Measurements from ENCODE around the gene GPM6B. TPM values are rescaled to one million over a fixed set of nuclear protein-coding genes. Genes with fewer than 3 reads are reported as not detected.
A peak's percentile ranks its signal among the peaks of the same experiment; 100 is the strongest.
"Not testable (repeated sequence)": the region's sequence is repeated elsewhere in the genome, so short reads cannot be mapped to it uniquely, and the experiment has no call there.

The GPM6B gene
- total and polyA plus RNA-seq, 4 donors, result 317 to 757 (median 477) TPM

- H3K27ac ChIP-seq (ENCODE audit: low read depth, low read length); H3K36me3 ChIP-seq (ENCODE audit: control insufficient read depth, insufficient read depth, low read length); H3K9me3 ChIP-seq (ENCODE audit: control insufficient read depth, insufficient read depth, low read length); H3K27me3 ChIP-seq (ENCODE audit: control insufficient read depth, insufficient read depth, low read length); H3K4me1 ChIP-seq (ENCODE audit: control insufficient read depth, insufficient read depth, low read length); DNase-seq (ENCODE audit: low read depth in 4 of 6, low spot score in 6 of 6); H3K4me3 ChIP-seq (ENCODE audit: low read depth, low read length): not testable (repeated sequence)
- WGBS (ENCODE audit: insufficient coverage), result 79% methylated on average over 5 of the region's 9 CpGs
Measured at GRCh38 chrX:13724878-13725277, 92.0 kb downstream of the GPM6B start.

DNA sequence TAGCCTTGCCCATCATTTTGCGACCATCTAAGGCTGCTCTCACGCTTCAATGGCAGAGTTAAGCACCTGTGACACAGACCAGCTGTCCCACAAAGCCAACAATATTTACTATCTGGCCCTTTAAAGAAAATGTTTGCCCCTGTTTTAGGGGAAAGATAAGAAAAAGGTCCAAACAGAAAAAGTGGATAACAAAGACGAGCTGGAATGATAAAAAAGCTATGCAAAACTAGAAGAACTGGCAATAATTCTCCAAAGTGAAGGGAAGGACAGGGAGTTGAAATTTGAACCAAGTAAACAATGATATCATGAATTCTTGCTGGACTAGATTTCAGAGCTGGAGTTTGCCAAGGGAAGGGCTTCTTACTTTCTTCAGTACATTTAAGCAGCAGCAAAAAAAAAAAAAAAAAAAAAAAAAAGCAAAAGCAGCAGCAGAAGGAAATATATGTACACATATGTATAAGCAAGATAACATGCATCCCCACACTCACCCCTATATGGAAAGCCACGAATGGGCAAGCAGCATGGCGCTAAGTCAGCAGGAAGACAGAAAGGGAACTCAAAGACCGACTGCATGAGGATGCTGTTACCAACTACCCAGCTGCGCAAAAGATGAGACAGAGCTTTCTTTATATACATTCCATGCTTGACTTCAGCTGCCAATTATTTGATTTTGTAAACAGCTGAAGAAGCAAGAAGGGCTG lies 94.9 kb downstream of the GPM6B start:
- no peaks in the 10 kb centered on the region for H3K27me3 ChIP-seq (ENCODE audit: control insufficient read depth, insufficient read depth, low read length)
- WGBS (ENCODE audit: insufficient coverage), result 52% methylated on average over 3 of the region's 7 CpGs
- DNase-seq (ENCODE audit: low read depth in 4 of 6, low spot score in 6 of 6), result peak in 2 of 6 donors; percentile 28 to 59
- no peaks in the 10 kb centered on the region for H3K36me3 ChIP-seq (ENCODE audit: control insufficient read depth, insufficient read depth, low read length)
- H3K27ac ChIP-seq (ENCODE audit: low read depth, low read length), result no peak overlapping the region
- no peaks in the 10 kb centered on the region for H3K9me3 ChIP-seq (ENCODE audit: control insufficient read depth, insufficient read depth, low read length)
- H3K4me1 ChIP-seq (ENCODE audit: control insufficient read depth, insufficient read depth, low read length), result peaks cover 4% of the 10 kb centered on the region
- no peak overlapping the region for H3K4me3 ChIP-seq (ENCODE audit: low read depth, low read length)

DNA sequence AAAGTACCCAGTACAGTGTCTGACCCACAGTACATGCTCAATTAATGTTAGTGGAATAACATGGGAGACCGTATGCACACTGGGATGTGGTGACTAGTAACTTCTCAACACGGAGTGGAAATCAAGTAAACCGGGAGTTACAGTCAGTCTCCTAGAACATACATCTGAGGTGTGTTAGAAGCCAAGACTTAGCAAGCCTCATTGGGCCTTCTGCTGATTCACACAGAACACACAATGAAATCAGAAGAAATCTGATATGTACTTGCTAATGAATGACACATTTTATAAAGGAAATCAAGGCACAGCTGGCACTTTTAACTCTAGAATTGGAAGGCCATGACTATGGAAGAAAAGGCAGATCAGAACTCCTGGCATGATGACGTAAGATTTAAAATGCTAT lies 95.5 kb downstream of the GPM6B start:
- WGBS (ENCODE audit: insufficient coverage), result 95% methylated on average over 3 of the region's 4 CpGs
- H3K4me1 ChIP-seq (ENCODE audit: control insufficient read depth, insufficient read depth, low read length), result peaks cover 4% of the 10 kb centered on the region
- H3K27ac ChIP-seq (ENCODE audit: low read depth, low read length), result no peak overlapping the region

More for the DNA sequence above, 95.5 kb downstream of the GPM6B start:
- no peaks in the 10 kb centered on the region for H3K9me3 ChIP-seq (ENCODE audit: control insufficient read depth, insufficient read depth, low read length)
- no peaks in the 10 kb centered on the region for H3K36me3 ChIP-seq (ENCODE audit: control insufficient read depth, insufficient read depth, low read length)
- no peak for DNase-seq (ENCODE audit: low read depth in 4 of 6, low spot score in 6 of 6)
- H3K4me3 ChIP-seq (ENCODE audit: low read depth, low read length), result no peak overlapping the region
- no peaks in the 10 kb centered on the region for H3K27me3 ChIP-seq (ENCODE audit: control insufficient read depth, insufficient read depth, low read length)

Other genes starting within 250 kb of the GPM6B start
- gene EGFL6, start 247.5 kb downstream of the GPM6B start, total RNA-seq, result 10 to 100 TPM; 21.9 to 27.8 TPM
- 10 to 100 TPM; 12.7 to 14.7 TPM for gene EGFL6, start 247.5 kb downstream of the GPM6B start, polyA plus RNA-seq (ENCODE audit: insufficient read length in 2 of 2)
- 1 to 10 TPM; 8.2 to 9.6 TPM for gene TCEANC, start 164.0 kb downstream of the GPM6B start, total RNA-seq
- gene TCEANC, start 164.0 kb downstream of the GPM6B start, polyA plus RNA-seq (ENCODE audit: insufficient read length in 2 of 2), result 1 to 10 TPM; 4.7 to 6.0 TPM
- gene RAB9A, start 128.0 kb downstream of the GPM6B start, total RNA-seq, result 10 to 100 TPM; 34.9 to 41.3 TPM
- 10 to 100 TPM; 47.5 to 63.4 TPM for gene RAB9A, start 128.0 kb downstream of the GPM6B start, polyA plus RNA-seq (ENCODE audit: insufficient read length in 2 of 2)
- gene TRAPPC2, start 82.5 kb downstream of the GPM6B start, total RNA-seq, result 10 to 100 TPM; 27.4 to 38.8 TPM
- 10 to 100 TPM; 18.6 to 24.7 TPM for gene TRAPPC2, start 82.5 kb downstream of the GPM6B start, polyA plus RNA-seq (ENCODE audit: insufficient read length in 2 of 2)
- gene OFD1, start 82.3 kb downstream of the GPM6B start, total RNA-seq, result 10 to 100 TPM; 20.3 to 30.6 TPM
- 10 to 100 TPM; 28.8 to 29.8 TPM for gene OFD1, start 82.3 kb downstream of the GPM6B start, polyA plus RNA-seq (ENCODE audit: insufficient read length in 2 of 2)
- 10 to 100 TPM; 17.6 to 25.7 TPM for gene GEMIN8, start 212.8 kb upstream of the GPM6B start, total RNA-seq
- gene GEMIN8, start 212.8 kb upstream of the GPM6B start, polyA plus RNA-seq (ENCODE audit: insufficient read length in 2 of 2), result 10 to 100 TPM; 33.4 to 36.0 TPM